Activated CD4-positive, alpha-beta T cell treated with anti-CD3 and anti-CD28 coated beads for 36 hours (primary cell): ENCODE data around the gene PDILT. TPM values are rescaled to one million over a fixed set of nuclear protein-coding genes. Genes with fewer than 3 reads are reported as not detected.
"Not testable (repeated sequence)": the region's sequence is repeated elsewhere in the genome, so short reads cannot be mapped to it uniquely, and the experiment has no call there.

Experiments used
- ATAC-seq: fragments of 200-7000 bp; cut with Tn5 transposase; one replicate; pipeline ENCODE4 v1.10.0; 2021; ENCODE audit warnings: mild to moderate bottlenecking, moderate library complexity
- CTCF ChIA-PET: fragments of 350-600 bp; sonication (Branson Sonifier 250); formaldehyde crosslinking; loops from one replicate; lab custom pipeline; 2021; ENCODE audit warnings: antibody characterized with exemption; lab: Charles Lee
- POLR2A ChIA-PET: fragments of 350-600 bp; sonication (Branson Sonifier 250); formaldehyde crosslinking; loops from one replicate; lab custom pipeline; 2021; ENCODE audit warnings: antibody characterized with exemption, inconsistent platforms; lab: Charles Lee
- DNase-seq: peaks from one replicate; pipeline ENCODE4 v3.0.0-alpha.2; 2020
- H3K27ac Mint-ChIP-seq: one replicate; pipeline ENCODE4 v1.8.0; 2021; ENCODE audit warnings: mixed read lengths
- H3K27me3 Mint-ChIP-seq: one replicate; pipeline ENCODE4 v1.8.0; 2021; ENCODE audit warnings: mixed read lengths
- H3K36me3 Mint-ChIP-seq: one replicate; pipeline ENCODE4 v1.8.0; 2021; ENCODE audit warnings: low read depth, mixed read lengths
- H3K4me1 Mint-ChIP-seq: one replicate; pipeline ENCODE4 v1.8.0; 2021; ENCODE audit warnings: mixed read lengths
- H3K4me3 Mint-ChIP-seq: one replicate; pipeline ENCODE4 v1.8.0; 2021; ENCODE audit warnings: mild to moderate bottlenecking, moderate library complexity, mixed read lengths
- H3K9me3 Mint-ChIP-seq: one replicate; pipeline ENCODE4 v1.8.0; 2021; ENCODE audit warnings: low read depth, mixed read lengths
- intact Hi-C, 2 experiments: fragments of 100-400 bp; cut with DNase I in 1 of 2; cut with micrococcal nuclease in 1 of 2; formaldehyde crosslinking; loops; one replicate each; pipeline versions ENCODE4 v1.14.2 to v1.15.1; 2022 to 2024; cut with DNase I, micrococcal nuclease
- total RNA-seq, 2 experiments: library from RNA; stranded (reverse); gene quantifications; one replicate each; pipeline ENCODE4 v1.2.3, GENCODE V29; 2021

The PDILT gene, protein sequence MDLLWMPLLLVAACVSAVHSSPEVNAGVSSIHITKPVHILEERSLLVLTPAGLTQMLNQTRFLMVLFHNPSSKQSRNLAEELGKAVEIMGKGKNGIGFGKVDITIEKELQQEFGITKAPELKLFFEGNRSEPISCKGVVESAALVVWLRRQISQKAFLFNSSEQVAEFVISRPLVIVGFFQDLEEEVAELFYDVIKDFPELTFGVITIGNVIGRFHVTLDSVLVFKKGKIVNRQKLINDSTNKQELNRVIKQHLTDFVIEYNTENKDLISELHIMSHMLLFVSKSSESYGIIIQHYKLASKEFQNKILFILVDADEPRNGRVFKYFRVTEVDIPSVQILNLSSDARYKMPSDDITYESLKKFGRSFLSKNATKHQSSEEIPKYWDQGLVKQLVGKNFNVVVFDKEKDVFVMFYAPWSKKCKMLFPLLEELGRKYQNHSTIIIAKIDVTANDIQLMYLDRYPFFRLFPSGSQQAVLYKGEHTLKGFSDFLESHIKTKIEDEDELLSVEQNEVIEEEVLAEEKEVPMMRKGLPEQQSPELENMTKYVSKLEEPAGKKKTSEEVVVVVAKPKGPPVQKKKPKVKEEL
- not detected for total RNA-seq

DNA sequence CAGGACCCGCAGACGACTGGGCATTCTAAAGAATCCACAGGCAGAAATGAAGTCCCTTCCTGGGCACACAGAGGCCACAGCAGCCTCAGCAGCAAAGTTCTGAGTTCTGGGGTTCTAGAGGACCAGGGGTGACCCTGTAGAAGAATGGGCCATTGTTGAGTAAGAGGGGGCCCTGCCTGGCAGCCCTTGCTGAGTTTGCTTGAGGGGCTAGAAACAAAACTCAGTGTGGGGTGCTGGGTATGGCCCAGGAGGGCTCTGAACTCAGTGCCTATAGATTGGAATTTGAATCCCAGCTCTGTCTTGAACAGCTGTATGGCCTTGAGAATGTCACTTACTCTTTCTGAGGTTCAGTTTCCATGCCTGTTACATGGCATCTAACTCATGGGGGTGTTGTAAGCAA lies at the start of gene PDILT:
Gene PDILT, minus strand, starts transcription at position 101 of the 400 bp plus-strand sequence. CDS start 5,437 bp downstream, outside the sequence.
- no peak for ATAC-seq
- CTCF ChIA-PET = no interaction called here
- Mint-ChIP-seq H3K9me3 (no peaks in the 10 kb centered on the region), H3K27me3 (peaks cover 6% of the 10 kb centered on the region), H3K4me3 (no peak within 1 kb of the TSS), H3K36me3 (no peaks in the 10 kb centered on the region), H3K27ac (no peak within 1 kb of the TSS), H3K4me1 (no peaks in the 10 kb centered on the region)
- no peak for DNase-seq
- intact Hi-C loops = no loop called here
- POLR2A ChIA-PET = no interaction called here

DNA sequence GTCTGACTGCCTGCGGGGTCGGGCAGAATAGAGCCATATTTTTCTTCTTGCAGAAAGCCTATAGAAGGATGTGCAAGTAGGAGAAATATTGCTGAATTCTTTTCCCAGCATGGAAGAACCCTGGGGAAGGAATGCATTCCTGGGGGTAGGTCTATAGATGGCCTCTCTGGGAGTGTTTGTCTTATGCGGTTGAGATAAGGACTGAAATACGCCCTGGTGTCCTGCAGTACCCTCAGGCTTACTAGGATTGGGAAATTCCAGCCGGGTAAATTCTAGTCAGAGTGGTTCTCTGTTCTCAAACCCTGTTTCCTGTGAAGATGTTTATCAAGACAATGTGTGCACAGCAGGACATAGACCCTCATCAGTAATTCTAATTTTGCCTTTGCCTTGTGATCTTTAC lies 49.1 kb upstream of the PDILT start:
- H3K27ac Mint-ChIP-seq, intact Hi-C loops, ATAC-seq, DNase-seq, POLR2A ChIA-PET, H3K27me3 Mint-ChIP-seq, H3K9me3 Mint-ChIP-seq, H3K4me3 Mint-ChIP-seq, H3K36me3 Mint-ChIP-seq, CTCF ChIA-PET, H3K4me1 Mint-ChIP-seq: not testable (repeated sequence)

DNA sequence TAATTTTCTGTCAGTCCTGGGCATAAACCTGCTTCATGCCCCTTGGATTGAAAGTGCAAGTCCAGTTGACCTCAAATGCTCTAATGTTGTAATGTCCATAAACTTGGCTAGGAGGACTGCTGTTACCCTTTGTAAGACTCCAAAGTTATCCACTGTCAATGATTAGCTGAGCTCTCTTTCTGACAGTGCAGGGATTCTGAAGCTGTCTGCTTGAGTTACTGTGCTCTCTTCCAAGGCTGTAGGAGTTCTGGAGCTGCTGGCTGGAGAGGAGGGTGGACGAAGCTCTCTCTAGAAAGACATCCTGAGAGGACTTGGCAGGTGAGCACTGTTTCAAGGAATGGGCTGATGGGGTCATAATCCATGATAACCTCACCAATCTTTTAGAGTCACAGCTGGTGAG lies 46.8 kb upstream of the PDILT start, which contains the start of gene ACSM2A:
Gene ACSM2A, plus strand, starts transcription at position 158 of the 400 bp plus-strand sequence. CDS start 8,594 bp downstream, outside the sequence.
- H3K9me3 Mint-ChIP-seq, intact Hi-C loops, POLR2A ChIA-PET, H3K4me1 Mint-ChIP-seq, CTCF ChIA-PET, H3K36me3 Mint-ChIP-seq, DNase-seq, ATAC-seq, H3K27ac Mint-ChIP-seq, H3K4me3 Mint-ChIP-seq, H3K27me3 Mint-ChIP-seq: not testable (repeated sequence)

DNA sequence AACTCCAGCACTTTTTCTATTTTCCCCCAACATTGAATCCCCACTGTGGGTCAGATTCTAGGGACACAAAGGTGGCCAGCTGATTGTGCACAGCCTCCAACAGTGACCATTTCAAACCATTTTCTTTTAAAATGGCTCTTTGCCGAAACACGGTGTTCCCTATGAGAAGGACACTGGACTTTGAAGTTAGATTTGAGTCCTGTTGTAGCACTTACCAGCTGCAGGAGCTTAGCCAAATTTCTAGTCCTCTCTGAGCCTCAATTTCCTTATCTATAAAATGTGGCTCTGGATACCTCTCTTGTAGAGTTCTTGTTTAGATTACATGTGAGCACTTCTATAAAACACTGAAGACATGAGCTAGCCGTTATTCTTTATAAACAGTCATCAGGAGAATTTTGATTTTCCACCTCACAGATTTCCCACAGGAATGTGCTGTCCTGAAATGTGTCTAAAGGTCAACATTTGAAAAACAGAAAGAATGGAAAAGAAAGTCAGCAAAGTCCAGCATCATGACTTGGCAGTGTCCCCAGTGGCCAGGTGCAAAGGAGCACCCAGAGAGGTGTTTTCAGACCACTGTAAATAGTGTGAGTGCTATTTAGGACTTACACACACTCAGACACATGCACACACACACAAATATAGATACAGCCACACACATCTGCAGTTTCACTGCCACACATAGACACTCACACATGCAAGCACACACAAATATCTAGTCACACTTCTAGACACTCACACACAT lies 42.3 kb upstream of the PDILT start:
- CTCF ChIA-PET, intact Hi-C loops, POLR2A ChIA-PET, H3K9me3 Mint-ChIP-seq, DNase-seq, H3K4me1 Mint-ChIP-seq, H3K36me3 Mint-ChIP-seq, ATAC-seq, H3K4me3 Mint-ChIP-seq, H3K27me3 Mint-ChIP-seq, H3K27ac Mint-ChIP-seq: not testable (repeated sequence)

DNA sequence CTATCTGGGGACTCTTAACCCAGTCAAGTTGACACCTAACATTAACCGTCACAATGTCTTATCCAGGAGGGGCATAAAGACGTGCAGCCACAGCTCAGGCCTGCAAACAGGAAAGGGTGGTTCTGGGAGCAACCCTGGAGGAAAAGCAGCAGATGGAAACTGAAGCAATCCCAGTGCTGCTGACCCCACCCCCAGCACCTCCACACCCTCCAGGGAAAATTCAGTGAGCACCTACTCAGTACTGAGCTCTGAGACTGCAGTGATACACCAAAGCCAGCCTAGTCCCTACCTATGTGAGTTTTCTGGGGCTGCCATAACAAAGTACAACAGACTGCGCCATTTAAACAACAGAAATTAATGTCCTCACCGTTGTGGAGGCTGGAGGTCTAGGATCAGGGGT lies 37.3 kb upstream of the PDILT start:
- CTCF ChIA-PET, DNase-seq, H3K27ac Mint-ChIP-seq, H3K4me3 Mint-ChIP-seq, H3K4me1 Mint-ChIP-seq, H3K9me3 Mint-ChIP-seq, ATAC-seq, H3K27me3 Mint-ChIP-seq, intact Hi-C loops, H3K36me3 Mint-ChIP-seq, POLR2A ChIA-PET: not testable (repeated sequence)

DNA sequence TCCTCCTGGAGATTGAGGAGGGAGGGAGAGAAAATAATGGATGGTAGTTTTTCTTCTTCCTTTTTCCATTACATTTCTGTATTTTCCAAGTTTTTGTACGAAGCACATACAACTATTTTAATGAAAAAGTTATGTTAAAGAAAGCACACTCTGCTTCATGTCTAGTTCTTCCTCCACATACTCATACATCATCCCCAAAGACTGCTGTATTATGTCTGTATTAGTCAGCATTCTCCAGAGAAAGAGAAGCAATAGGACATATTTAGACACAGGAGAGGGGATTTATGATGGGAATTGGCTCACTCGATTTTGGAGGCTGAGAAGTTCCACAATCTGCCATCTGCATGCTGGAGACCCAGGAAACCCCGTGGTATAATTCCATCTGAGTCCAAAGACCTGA lies 36.7 kb upstream of the PDILT start:
- POLR2A ChIA-PET = no interaction called here
- no peaks in the 10 kb centered on the region for H3K9me3 Mint-ChIP-seq
- no peak overlapping the region for H3K4me3 Mint-ChIP-seq
- no peaks in the 10 kb centered on the region for H3K36me3 Mint-ChIP-seq
- CTCF ChIA-PET = no interaction called here
- ATAC-seq (no peak), DNase-seq (no peak)
- H3K27me3 Mint-ChIP-seq = peaks cover 2% of the 10 kb centered on the region
- H3K27ac Mint-ChIP-seq = no peak overlapping the region
- intact Hi-C loops = no loop called here
- no peaks in the 10 kb centered on the region for H3K4me1 Mint-ChIP-seq

DNA sequence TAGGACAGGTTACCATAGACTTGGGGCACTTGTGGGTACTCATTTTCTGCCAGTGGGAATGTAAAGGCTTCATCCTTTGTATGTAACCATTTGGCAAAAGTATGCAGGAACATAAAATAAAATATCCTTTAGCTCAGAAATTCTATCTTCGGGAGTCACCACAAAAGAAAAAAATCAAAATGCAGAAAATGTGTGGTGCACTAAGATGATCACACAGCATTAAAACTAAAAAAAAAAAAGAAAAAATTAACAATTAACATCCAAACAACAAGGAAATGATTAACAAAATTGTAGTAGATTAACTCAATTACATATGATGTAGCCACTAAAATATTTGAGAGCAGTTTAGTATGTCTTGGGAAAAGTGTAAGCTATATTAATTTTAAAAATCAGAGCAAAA lies 36.2 kb upstream of the PDILT start:
- POLR2A ChIA-PET = not testable (repeated sequence)

DNA sequence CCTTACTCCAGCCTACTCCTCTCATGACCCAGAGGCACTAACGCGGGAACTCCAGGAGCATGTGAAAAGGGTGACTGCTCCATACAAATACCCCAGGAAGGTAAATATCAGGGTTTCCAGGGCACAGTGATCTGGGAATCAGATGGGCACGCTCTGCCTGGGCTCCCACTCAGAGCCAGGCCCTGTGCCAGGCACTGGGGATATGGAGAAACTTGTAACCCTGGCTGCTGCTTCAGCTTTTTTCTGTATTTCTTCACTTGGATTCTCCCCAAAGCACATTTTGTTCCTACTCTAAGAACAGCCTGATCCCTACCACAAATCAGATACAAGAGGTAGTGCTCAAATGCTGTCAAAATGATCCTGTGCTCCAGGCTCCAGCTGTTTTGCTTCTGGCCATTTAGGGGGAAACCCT lies 35.3 kb upstream of the PDILT start:
- H3K9me3 Mint-ChIP-seq, DNase-seq, POLR2A ChIA-PET, H3K4me3 Mint-ChIP-seq, H3K4me1 Mint-ChIP-seq, ATAC-seq, CTCF ChIA-PET, H3K36me3 Mint-ChIP-seq, H3K27ac Mint-ChIP-seq, H3K27me3 Mint-ChIP-seq: not testable (repeated sequence)
- intact Hi-C loops = loop anchor here (10.0 kb wide), 1 partner anchor 145 kb away; no protein-coding TSS in a partner anchor

More for the DNA sequence above, 36.2 kb upstream of the PDILT start:
- H3K36me3 Mint-ChIP-seq, intact Hi-C loops, H3K9me3 Mint-ChIP-seq, H3K4me3 Mint-ChIP-seq, DNase-seq, H3K27me3 Mint-ChIP-seq, CTCF ChIA-PET, H3K27ac Mint-ChIP-seq, H3K4me1 Mint-ChIP-seq, ATAC-seq: not testable (repeated sequence)

DNA sequence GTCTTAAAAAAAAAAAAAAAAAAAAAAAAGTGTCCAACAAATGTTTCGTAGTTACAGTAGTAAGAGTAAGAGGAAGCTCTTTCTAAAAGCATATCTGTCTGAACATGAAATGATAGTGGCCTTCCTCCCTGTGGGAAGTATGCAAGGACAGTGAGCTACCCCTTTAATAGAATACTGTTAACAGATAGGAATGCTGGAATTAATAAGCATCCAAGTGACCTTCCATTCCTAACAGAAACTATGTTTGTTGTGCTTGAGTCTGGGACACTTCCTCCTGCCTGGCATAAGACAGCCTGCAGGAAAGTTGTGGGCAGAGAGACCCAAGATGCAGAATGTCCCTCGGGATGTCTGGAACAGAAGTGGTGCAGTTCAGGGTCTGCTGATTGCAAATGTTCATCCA lies 34.4 kb upstream of the PDILT start:
- POLR2A ChIA-PET, H3K27ac Mint-ChIP-seq, DNase-seq, H3K36me3 Mint-ChIP-seq, H3K9me3 Mint-ChIP-seq, H3K27me3 Mint-ChIP-seq, H3K4me1 Mint-ChIP-seq, H3K4me3 Mint-ChIP-seq, ATAC-seq, CTCF ChIA-PET: not testable (repeated sequence)
- intact Hi-C loops = loop anchor here (10.0 kb wide), 1 partner anchor 146 kb away; no protein-coding TSS in a partner anchor

DNA sequence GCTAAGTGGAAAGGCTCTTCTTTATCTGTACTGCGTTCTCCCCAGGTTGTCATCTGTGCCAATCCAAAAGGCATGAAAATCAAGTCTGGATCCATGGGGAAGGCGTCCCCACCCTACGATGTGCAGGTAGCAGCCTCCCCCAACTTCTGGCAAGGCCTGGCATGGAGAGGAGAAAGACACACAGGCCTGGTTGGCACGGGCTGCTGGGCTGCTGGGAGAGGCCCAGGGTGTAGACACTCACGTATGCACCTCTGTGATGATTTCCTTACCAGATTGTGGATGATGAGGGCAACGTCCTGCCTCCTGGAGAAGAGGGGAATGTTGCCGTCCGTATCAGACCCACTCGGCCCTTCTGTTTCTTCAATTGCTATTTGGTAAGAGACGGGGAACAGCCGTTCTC lies 26.4 kb upstream of the PDILT start:
- Mint-ChIP-seq H3K27me3 (peaks cover 8% of the 10 kb centered on the region), H3K4me1 (no peaks in the 10 kb centered on the region), H3K36me3 (no peaks in the 10 kb centered on the region), H3K9me3 (no peaks in the 10 kb centered on the region), H3K4me3 (no peak overlapping the region), H3K27ac (no peak overlapping the region)
- DNase-seq (no peak), ATAC-seq (no peak)
- ChIA-PET POLR2A (no interaction called here), CTCF (no interaction called here)
- intact Hi-C loops = loop anchor here (10.0 kb wide), 1 partner anchor 154 kb away; no protein-coding TSS in a partner anchor

DNA sequence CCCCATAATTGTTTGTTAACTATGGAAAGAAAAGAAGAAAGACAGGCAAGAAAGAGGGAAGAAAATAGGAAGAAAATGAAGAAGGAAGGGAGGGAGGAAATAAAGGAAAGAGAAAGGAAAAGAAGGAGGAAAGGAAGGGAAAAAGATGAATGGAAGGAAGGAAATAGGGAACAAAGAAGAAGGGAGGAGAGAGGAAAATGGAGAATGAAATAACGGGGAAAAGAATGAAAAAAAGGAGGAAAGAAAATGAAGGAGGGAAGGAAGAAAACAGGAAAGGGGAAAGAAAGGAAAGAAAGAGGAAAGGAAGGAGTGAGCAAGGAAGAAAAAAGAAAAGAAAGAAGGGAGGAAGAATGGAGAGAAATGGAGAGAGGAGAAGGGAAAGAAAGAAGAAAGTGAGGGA lies 25.9 kb upstream of the PDILT start:
- H3K9me3 Mint-ChIP-seq, H3K27me3 Mint-ChIP-seq, ATAC-seq, CTCF ChIA-PET, DNase-seq, H3K27ac Mint-ChIP-seq, H3K36me3 Mint-ChIP-seq, H3K4me1 Mint-ChIP-seq, POLR2A ChIA-PET, H3K4me3 Mint-ChIP-seq: not testable (repeated sequence)
- intact Hi-C loops = loop anchor here (10.0 kb wide), 1 partner anchor 154 kb away; no protein-coding TSS in a partner anchor
